HG03097 (cell line): ENCODE results near the gene AKAP8.
A peak's percentile ranks its signal among the peaks of the same experiment; 100 is the strongest.
"Not testable (repeated sequence)": the region's sequence is repeated elsewhere in the genome, so short reads cannot be mapped to it uniquely, and the experiment has no call there.

Experiments used
- ATAC-seq: cut with Tn5 transposase; IDR thresholded peaks from one replicate; pipeline ENCODE4 v1.9.1; 2021; ENCODE audit not compliant: unreplicated experiment, low FRiP score

AKAP8 gene

DNA sequence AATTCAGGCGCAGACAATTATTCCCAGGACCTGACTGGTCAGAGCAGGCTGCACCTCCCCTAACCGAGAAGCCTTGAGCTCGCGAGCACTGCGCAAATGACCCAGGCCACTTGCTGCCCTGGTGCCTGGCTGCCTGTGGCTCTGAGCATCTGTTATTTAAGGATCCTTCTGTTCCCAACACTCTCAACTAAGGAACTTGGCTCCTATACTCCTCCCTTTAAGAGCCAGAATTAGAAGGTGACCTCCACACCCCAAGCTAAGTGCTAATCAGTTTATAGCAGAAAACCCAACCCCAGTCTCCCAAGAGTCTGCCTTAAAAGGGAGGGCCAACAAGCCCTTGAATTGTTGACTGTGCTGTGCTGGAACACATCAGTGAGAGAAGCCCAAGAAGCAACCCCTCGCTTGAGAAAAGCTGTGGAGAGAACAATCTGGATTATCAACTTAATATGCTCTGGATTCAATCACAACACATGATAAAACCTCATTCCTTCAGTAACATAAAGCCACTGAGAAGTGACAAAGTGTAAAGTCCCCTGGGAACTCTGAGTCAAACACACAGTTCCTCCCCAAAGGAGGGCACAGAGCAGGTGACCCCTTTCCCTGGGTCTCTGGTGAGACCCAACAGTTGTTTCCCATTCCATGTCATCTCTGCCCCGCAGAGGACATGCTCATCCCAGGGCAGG lies 24.7 kb upstream of the AKAP8 start:
- ATAC-seq: no peak

DNA sequence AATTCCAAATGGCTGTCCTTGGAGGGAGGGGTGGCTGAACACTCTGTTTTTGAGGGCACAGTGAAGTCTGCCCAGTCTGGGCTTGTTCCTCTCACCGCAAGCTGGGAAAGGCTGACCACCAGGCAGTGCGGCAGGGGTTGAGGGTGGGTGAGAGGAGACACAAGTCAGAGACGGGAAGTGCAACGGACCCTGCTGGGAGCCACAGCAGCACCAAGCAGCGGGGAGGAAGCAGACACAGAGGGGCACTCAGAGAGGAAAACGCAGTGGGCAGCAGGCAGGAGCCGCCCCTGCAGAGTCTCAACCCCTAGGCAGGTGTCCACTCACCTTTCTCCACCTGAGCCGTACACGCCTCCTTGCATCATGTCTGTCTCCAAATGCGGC lies 23.6 kb upstream of the AKAP8 start:
- no peak for ATAC-seq

DNA sequence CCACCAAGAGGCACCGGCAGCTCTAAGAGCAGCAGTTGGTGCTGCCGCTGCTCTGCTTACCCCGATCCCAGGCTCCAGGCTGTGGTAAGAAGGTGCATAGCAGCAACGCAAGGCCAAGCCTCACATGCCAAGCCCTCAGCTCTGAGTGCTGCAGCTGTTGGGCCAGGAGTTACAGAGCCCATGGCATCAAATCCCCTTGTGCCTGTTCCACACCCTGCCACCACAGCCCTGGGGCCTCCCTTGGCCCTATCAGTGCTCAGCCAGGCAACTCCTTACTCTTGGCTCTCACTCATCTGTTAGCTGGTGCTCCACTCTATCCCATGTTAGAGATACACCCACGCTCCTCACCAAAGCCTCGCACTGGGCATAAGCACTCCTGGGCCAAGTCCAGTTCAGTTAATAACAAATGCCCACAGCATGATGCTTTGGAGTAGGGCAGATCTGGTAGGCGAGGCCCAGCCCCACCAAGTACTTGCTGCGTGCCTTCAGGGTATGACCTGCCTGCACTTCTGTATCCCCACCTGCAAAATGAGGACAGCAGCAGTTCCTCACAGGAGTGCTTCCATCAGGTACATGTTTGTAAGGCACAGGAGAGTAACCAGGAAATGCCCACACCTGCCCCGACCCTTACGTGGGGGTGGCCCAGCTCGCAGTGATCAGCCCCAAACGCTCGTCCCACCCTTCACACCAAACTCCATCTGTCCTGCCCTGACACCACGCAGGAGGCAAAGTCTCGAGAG lies 23.0 kb upstream of the AKAP8 start:
- no peak for ATAC-seq

DNA sequence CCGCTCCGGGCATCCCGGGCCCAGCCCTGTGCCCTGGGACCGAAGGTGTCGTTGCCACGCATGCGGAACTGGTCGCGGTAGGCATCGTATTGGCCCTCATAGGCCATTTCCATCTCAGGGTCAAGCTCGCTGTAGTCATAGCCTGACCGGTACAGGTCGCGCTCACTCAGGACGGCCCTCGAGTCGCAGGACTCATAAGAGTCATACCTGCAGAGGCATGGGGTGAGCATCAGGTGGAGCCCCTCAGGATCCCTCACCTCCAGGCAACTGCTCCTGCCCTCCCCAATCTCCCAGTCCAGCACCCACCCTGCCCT lies 21.8 kb upstream of the AKAP8 start:
- ATAC-seq: no peak

DNA sequence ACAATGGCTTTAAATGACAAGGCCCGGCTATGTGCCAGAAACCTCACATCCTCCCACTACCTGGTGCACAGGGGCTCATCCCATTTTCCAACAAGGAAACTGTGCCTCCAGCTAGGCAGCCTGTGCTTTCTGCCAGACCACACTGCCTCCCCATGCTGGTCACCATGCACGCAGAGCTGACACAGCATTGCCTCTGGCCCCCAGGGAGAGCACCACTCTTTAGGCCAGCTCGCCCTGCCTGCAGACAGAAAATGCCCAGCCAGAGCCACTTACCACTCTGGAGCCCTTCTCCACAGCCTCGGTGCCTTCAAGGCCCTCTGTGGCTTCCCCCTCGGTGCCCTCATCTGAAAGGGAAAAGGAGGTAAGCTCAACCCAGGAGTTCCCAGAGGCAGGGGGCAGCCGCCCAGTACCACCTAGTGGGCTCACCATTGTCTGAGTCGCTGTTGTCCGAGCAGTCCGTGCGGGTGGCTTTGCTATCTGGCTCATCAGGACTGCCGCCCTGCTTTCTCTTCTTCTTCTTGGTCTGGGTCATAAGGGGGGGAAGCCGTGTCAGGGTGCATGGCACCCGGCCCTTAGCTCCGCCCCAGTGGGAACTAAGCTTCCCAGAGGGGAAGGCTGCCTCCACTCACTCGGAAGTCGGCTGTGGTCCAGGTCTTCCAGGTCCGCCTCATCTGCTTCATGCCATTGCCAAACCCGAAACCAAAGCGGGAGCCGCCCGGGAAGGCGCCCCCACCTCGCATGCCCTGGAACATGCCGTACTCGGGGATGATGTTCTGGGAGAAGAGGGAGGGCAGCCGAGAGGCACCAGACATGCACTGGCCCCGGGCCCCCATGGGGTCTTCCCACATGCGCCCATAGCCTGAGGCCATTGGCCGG lies 21.2 kb upstream of the AKAP8 start:
- no peak for ATAC-seq

DNA sequence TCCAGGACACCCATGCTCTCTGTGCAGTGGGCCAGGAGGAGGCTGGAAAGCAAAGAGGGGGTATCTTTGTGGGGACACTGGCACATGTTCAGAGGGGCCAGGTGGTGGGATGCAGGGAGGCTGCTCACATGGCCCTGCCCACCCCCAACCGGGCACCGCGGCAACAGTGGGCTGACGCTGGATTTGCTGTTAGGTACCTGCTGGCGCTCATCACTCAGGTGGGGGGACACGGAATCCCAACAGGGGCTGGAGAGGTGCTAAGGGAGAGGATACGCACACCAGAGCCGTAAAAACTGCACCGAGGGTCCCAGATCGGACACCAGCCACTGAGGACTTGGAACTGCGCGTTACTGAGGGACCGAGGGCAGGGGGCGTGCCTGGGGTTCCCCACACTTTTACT lies 20.0 kb upstream of the AKAP8 start:
- no peak for ATAC-seq

DNA sequence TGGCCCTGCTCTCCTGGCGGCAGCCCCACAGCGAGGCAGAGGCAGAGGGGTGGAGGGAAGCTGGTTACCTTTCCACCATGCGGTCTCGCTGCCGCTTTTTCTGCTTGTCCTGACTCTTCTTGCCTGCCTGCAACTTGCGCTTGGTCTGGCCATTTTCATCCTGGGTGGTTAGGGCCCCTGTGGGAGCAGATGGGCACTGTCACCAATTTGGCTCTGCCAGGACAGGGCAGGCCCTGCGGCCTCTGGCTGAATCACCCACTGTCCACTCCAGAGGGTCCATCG lies 19.6 kb upstream of the AKAP8 start:
- ATAC-seq: no peak

DNA sequence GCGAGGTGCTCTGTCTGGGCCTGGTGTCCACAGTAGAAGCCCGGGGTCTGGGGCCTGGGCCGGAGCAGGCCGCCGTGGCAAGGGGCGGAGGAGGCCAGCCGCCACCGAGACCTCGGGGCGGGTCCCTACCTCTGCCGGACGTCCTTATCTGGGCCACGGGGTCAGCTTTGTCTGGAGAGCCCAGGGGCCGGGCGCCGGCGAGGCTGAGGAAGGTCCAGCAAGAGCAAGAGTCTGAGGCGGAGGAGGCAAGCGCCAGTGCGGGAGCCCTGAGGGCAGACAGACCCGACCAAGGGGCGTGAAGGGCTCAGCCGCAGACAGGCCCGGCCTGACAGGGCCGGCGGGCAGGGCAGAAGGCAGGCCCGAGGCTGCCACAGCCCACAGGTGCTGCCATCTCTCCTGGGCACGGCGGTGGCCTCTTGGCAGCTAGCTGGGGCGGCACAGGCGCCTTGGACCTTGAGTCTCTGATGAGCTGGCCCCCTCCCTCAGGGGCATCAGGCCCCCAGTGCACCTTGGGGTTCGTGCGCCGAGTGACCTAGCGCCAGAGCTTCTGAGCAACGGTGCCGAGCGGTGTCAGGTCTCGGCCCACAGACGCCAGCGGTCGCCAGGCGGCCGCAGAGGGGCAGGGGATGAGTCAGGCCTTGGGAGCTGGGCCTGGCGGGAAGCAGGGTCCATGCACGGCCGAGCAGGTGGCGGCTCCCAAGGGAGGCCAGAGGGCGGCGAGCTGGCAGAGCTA lies 19.1 kb upstream of the AKAP8 start:
- no peak for ATAC-seq

DNA sequence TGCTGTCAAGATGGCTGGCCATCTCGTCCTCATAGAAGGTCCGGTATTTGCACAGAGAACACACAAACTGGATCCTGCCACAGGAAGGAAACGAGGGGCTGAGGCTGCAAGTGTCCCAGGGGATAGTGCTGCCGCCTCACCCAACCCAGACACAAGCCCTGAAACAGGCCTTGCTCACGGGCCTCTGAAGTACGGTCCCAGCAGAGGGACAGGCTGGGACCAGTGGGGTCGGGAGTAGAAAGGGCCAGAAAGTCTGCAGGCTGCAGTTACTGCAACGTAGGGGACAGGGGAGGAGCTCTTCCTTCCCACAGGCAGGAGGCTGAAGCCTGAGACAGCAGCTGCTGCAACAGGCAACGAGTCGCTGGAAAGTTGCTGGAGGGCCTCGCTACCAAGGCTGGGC lies 18.2 kb upstream of the AKAP8 start:
- ATAC-seq: no peak

DNA sequence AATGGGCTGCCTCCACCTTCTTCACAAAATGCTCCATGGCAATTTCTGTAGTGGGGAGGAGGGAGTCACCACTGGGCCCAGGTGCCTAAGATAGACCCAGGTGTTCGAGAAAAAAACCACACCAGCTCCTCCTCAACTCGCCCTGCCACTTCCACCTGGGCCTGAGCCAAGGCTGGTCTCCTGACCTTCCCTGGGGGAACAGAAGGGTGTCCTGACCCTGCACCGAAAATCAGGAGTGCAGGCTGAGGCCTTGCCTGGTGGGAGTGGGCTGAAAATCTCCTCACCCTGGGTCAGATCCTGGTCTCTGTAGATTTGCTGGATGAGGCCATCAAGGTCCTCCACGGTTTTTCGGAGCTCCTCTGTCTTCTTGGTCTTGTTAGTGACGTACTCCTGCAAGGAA lies 17.6 kb upstream of the AKAP8 start:
- no peak for ATAC-seq

DNA sequence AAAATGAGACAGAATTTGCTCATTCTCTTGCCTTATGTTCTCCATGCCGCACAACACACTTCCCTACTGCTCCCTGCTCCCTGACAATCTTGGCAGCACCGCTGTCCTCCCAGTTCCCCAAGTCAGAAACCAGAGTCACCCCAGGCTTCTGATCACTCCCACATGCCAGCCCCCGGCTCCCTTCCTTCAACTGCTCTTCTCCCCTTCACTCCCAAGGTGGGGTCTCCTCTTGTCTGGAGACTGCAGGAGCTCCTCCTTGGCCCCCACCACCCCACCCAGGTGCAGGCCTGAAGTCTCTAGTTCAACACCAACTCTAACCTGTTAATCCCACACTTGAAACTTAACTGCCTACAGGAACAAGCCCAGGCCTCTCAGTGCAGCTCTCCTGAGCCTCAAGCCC lies 16.8 kb upstream of the AKAP8 start:
- ATAC-seq: no peak

DNA sequence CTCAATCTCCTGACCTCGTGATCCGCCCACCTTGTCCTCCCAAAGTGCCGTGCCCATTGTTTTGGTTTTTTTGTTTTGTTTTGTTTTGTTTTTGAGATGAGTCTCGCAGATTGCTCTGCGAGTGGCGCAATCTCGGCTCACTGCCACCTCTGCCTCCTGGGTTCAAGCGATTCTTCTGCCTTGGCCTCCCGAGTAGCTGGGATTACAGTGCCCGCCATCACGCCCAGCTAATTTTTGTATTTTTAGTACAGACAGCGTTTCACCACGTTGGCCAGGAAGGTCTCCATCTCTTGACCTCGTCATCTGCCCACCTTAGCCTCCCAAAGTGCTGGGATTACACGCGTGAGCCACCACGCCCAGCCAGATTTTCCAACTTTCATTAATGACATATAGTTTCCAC lies 15.7 kb upstream of the AKAP8 start:
- ATAC-seq: not testable (repeated sequence)

DNA sequence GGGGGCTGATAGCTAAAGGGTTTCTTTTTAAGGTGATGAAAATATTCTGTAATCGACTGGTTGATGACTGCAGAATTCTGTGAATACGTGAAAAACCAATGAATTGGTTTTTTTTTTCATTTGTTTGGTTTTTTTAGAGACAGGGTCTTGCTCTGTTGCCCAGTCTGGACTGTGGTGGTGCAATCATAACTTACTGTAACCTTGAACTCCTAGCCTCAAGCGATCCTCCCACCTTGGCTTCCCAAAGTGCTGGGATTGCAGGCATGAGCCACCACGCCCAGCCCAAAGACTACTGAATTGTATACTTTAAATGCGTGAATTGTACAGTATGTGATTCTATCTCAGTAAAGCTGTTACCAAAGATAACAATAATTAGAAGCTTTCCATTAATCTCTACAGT lies 14.8 kb upstream of the AKAP8 start:
- ATAC-seq: no peak

DNA sequence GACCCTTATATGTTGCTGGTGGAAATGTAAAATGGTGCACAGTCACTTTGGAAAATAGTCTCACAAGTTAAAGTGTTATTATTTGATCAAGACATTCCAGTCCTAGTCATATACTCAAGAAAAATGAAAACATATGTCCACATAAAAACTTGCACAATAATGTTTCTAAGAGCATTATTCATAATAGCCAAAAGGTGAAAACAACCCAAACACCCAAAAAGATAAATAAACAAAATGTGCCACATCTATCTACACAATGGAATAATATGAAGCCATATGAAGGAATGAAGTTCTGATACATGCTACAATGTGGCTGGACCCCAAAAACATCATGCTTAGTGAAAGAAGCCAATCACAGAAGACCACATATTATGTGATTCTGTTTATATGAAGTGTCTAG lies 14.4 kb upstream of the AKAP8 start:
- ATAC-seq: no peak

DNA sequence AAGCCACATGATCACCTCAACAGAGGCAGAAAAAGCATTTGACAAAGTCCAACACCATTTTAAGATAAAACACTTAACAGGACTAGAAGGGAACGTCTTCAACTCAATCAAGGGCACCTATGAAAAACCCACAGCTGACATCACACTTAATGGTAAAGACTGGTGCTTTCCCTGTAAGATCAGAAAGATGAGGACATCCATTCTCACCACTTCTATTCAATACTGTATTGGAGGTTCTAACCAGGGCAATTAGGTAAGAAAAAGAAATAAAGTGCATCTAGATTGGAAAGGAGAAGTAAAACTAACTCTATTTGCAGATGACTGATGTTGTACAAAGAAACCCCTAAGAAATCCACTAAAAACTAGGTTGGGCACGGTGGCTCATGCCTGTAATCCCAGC lies 11.2 kb upstream of the AKAP8 start:
- no peak for ATAC-seq

DNA sequence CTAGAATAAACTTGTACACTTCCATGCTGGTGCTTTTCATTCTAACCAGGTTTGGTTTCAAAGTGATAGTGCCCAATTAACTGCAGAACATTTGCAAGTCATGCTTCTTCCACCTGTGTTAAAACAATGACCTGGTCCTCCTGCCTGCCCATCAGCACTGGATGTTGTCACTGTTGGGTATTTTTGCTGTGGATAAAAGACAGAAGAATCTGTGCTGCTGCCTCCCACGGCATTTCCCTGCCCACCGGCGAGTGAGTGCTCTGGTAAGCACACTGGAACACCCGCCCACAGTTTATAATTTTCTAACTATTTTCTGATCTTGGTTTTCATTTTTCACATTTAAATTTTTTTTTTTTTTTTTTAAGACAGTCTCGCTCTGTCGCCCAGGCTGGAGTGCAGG lies 2.3 kb upstream of the AKAP8 start:
- no peak for ATAC-seq

DNA sequence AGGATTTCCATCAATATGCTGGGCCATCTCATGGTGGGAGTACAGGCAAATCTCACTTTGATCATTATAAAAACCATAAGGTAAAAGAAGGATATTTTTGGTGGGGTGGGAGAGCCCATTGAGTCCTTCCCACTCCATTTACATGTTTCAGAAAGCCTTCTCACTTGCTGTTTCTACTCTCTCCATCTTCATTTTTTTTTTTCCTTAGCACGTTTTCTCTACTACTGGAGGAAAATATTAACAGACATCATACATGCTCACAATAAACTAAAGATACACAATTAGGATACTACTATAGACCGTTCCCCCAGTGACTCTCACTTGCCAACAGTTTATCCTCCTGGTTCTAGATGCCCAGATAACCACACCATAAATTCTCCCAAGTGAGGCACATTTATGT lies 1.8 kb upstream of the AKAP8 start:
- no peak for ATAC-seq

DNA sequence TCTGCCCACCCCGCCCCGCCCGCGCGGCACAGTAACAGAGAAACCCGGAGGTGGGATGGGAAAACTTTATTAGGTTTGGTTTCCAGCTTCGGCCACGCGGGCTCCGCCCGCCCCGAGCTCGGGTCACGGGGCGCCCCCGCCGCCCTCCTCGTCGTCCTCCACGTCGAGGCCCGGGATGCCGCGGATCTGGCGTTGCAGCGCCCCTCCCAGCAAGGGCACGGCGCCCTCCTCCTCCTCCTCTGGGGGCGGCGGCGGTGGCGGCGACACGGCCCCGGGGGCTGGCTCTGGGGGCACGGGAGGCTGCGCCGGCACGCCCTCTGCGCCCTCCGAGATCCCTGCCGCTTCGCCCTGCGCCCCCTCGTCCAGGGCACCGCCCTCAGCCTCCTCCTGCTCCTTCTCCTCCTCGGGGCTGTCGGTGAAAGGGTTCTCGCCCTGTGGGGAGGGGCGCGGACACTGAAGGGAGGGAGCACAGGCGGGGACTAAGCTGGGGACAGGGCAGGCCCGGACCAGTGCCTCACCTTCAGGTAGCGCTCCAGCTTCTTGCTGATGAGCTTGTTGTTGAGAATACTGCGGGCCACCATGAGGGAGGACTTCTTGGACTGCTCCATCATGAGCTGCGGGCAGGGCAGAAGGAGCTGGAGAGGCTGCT lies 536 bp upstream of the AKAP8 start:
- ATAC-seq: peak; percentile 24

DNA sequence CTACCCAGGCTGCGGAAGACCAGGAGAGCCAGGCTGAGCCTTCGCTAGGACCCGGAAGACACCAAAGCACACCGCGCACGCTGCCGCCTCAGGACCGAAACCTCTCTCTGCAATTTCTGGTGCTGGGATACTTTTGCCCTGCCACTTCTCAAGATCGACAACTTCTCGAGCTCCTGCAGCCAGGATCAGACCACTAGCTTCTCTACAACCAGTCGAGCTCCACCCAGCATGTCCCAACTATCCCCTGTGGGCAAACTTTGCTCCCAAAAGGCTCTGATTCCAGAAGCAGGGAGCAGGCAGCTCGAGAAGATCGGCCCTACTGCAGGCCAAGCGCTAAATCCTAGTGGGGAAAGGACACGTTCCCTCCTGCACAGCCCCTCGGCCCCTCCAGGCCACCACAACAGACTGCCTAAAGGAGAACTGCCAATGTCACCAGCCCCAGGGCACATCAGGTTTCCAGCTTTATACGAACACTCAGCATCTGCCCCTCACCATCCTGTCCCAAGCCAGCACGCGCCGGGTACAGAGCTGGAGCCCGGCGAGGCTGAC lies 979 bp downstream of the AKAP8 start:
- ATAC-seq: no peak

DNA sequence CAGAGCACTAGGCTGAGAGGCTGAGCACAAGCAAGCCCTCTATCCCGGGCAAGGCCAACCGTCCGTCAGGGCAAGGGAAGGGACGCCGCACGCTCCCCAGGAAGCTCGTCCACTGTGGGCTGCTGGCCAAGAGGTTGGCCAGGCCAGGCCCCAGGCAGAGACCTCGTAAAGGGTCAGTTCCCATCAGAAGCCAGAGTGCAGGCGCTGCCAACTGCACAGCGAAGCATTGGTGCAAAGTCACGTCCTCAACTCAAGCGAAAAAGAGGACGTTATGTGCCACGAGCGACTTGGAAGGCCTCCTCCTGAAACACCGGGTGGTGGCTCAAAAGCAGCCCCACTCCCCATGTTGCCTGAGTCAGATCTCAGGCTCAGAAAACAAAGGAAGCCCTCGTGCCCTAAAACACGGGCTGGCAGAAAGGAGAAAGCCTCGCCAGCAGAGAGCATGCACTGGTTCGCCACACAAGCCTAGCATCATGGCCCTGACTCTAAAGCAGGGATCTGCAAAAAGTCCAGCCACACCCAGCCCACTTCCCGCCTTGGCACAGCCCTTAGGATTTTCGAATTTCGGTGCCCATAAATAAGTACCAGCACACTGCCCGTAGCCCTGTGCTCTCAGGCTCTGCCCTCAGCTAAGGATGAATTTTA lies 4.7 kb downstream of the AKAP8 start:
- no peak for ATAC-seq
